SK-N-SH treated with all-trans-retinoic acid at 6 μM for 48 hours (cell line): ENCODE data around the gene SAMD11.

Source experiments
- CSRNP3 ChIP-seq: fragments of 250-450 bp; sonication (Bioruptor Pico); IDR thresholded peaks from 2 replicates; pipeline ENCODE4 v1.5.1; 2021; ENCODE audit warnings: mild to moderate bottlenecking, moderate library complexity
- ZC3H10 ChIP-seq: fragments of 250-450 bp; sonication (Bioruptor Pico); IDR thresholded peaks from 2 replicates; pipeline ENCODE4 v1.5.1; 2021; ENCODE audit warnings: mild to moderate bottlenecking, moderate library complexity

- TF ChIP-seq ZC3H10 (CRISPR knock-in tag) (no peak), CSRNP3 (CRISPR knock-in tag) (no peak)
Measured at GRCh38 chr1:958823-959730, 35.4 kb downstream of the SAMD11 start, which contains the start of gene NOC2L.
